ENCODE data around the gene ZNF486. TPM values are rescaled to one million over a fixed set of nuclear protein-coding genes. Genes with fewer than 3 reads are reported as not detected.
A peak's percentile ranks its signal among the peaks of the same experiment; 100 is the strongest.
"Not testable (repeated sequence)": the region's sequence is repeated elsewhere in the genome, so short reads cannot be mapped to it uniquely, and the experiment has no call there.

The ZNF486 gene
- total and polyA plus RNA-seq, 2 experiments from 2014 or later = 25.4 to 37.6 TPM

- Mint-ChIP-seq H3K4me1 (no peaks in the 10 kb centered on the region), H3K4me3 (no peak overlapping the region), H3K27me3 (ENCODE audit: insufficient read depth, low read depth, poor library complexity) (no peaks in the 10 kb centered on the region), H3K27ac (no peak overlapping the region), H3K9me3 (peaks cover 5% of the 10 kb centered on the region; the same call in 1 of the 3 replicates), H3K36me3 (ENCODE audit: low read depth) (peaks cover 26% of the 10 kb centered on the region)
- Histone ChIP-seq H3F3A (replicated peaks; ENCODE audit: low read depth) (no peaks in the 10 kb centered on the region), H3K4me1 (ENCODE audit: insufficient read depth) (no peaks in the 10 kb centered on the region; the same call in 1 of the 2 replicates), H3K27me3 (ENCODE audit: insufficient read depth) (no peaks in the 10 kb centered on the region), H3K27ac (ENCODE audit: low read depth) (no peak overlapping the region), H3K36me3 (ENCODE audit: insufficient read depth) (peaks cover 16% of the 10 kb centered on the region; the same call in 1 of the 2 replicates), H3K9me2 (ENCODE audit: insufficient read depth) (no peaks in the 10 kb centered on the region), H4K20me1 (replicated peaks; ENCODE audit: insufficient read depth) (peaks cover 20% of the 10 kb centered on the region), H3K79me2 (replicated peaks; ENCODE audit: insufficient read depth) (peaks cover 20% of the 10 kb centered on the region; the same call in 1 of the 2 replicates), H2AFZ (no peak overlapping the region), H3K4me2 (no peak overlapping the region), H3K4me3 (no peak overlapping the region)
- ATAC-seq = no peak
- no peak for DNase-seq (ENCODE audit: low spot score)
- no peak for TF ChIP-seq CREB1 (CRISPR knock-in tag; IDR thresholded peaks at IDR 0.05; ENCODE audit: low read depth)
- no peak for TF ChIP-seq ZNF114 (CRISPR knock-in tag; IDR thresholded peaks at IDR 0.05)
These were observed 42.0 kb downstream of the ZNF486 start for GRCh38 chr19:20209051-20209450.

DNA sequence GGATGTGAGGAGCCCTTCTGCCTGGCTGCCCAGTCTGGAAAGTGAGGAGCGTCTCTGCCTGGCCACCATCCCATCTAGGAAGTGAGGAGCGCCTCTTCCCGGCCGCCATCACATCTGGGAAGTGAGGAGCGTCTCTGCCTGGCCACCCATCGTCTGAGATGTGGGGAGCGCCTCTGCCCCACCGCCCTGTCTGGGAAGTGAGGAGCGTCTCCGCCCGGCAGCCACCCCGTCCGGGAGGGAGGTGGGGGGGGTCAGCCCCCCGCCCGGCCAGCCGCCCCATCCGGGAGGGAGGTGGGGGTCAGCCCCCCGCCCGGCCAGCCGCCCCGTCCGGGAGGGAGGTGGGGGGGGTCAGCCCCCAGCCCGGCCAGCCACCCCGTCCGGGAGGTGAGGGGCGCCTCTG, 47.4 kb downstream of the ZNF486 start:
- not testable (repeated sequence) for H3K27ac ChIP-seq (ENCODE audit: low read depth); H2AFZ ChIP-seq; H3K4me1 Mint-ChIP-seq; ATAC-seq; H3K4me2 ChIP-seq; H3K27me3 ChIP-seq (ENCODE audit: insufficient read depth); H3F3A ChIP-seq (replicated peaks; ENCODE audit: low read depth); H3K9me2 ChIP-seq (ENCODE audit: insufficient read depth); H3K4me1 ChIP-seq (ENCODE audit: insufficient read depth); H3K27me3 Mint-ChIP-seq (ENCODE audit: insufficient read depth, low read depth, poor library complexity); H3K4me3 Mint-ChIP-seq; H3K27ac Mint-ChIP-seq; DNase-seq (ENCODE audit: low spot score); H3K4me3 ChIP-seq; H3K9me3 Mint-ChIP-seq
- H3K36me3 Mint-ChIP-seq (ENCODE audit: low read depth) = peaks cover 45% of the 10 kb centered on the region
- Histone ChIP-seq H3K36me3 (ENCODE audit: insufficient read depth) (peaks cover 27% of the 10 kb centered on the region; the same call in 1 of the 2 replicates), H3K79me2 (replicated peaks; ENCODE audit: insufficient read depth) (peaks cover 17% of the 10 kb centered on the region; the same call in 1 of the 2 replicates), H4K20me1 (replicated peaks; ENCODE audit: insufficient read depth) (peaks cover 22% of the 10 kb centered on the region; the same call in 1 of the 2 replicates)

DNA sequence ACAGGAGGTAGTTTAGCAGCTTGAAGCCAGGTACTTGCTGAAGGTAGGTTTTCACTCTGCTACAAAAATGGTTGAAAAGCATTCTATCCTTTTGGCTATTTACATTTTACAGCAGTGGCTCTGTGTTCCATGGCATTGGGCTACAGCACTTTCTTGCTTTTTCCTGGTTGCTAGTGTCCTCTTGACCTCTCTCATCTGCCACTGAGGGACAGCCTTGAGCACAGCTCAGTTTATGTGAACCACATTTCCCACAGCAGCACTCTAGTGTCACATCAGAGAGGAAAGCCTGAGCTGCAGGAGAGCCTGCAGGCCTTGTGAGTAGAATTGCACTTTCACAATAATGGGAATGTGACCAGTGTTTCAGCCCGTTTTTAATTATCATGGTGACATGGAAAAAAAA, 54.6 kb downstream of the ZNF486 start:
- H4K20me1 ChIP-seq (replicated peaks; ENCODE audit: insufficient read depth) = peaks cover 53% of the 10 kb centered on the region
- peaks cover 17% of the 10 kb centered on the region; the same call in 1 of the 2 replicates for H3F3A ChIP-seq (replicated peaks; ENCODE audit: low read depth)
- not testable (repeated sequence) for H2AFZ ChIP-seq; H3K4me3 Mint-ChIP-seq; H3K9me3 Mint-ChIP-seq; H3K9me2 ChIP-seq (ENCODE audit: insufficient read depth); H3K27ac Mint-ChIP-seq; H3K27me3 ChIP-seq (ENCODE audit: insufficient read depth); H3K4me2 ChIP-seq; H3K4me3 ChIP-seq; DNase-seq (ENCODE audit: low spot score); H3K27me3 Mint-ChIP-seq (ENCODE audit: insufficient read depth, low read depth, poor library complexity)
- Mint-ChIP-seq H3K4me1 (peaks cover 39% of the 10 kb centered on the region), H3K36me3 (ENCODE audit: low read depth) (peaks cover 41% of the 10 kb centered on the region)
- H3K27ac ChIP-seq (ENCODE audit: low read depth) = peak overlapping the region; percentile 67
- peaks cover 42% of the 10 kb centered on the region for H3K79me2 ChIP-seq (replicated peaks; ENCODE audit: insufficient read depth)
- peak; percentile 40 for ATAC-seq
- 0 out of 2 replicates have a peak, but pooled peaks have one; percentile 17 for TF ChIP-seq POLR2AphosphoS5 (IDR thresholded peaks at IDR 0.05; ENCODE audit: low read depth)
- TF ChIP-seq, protein P1, sequence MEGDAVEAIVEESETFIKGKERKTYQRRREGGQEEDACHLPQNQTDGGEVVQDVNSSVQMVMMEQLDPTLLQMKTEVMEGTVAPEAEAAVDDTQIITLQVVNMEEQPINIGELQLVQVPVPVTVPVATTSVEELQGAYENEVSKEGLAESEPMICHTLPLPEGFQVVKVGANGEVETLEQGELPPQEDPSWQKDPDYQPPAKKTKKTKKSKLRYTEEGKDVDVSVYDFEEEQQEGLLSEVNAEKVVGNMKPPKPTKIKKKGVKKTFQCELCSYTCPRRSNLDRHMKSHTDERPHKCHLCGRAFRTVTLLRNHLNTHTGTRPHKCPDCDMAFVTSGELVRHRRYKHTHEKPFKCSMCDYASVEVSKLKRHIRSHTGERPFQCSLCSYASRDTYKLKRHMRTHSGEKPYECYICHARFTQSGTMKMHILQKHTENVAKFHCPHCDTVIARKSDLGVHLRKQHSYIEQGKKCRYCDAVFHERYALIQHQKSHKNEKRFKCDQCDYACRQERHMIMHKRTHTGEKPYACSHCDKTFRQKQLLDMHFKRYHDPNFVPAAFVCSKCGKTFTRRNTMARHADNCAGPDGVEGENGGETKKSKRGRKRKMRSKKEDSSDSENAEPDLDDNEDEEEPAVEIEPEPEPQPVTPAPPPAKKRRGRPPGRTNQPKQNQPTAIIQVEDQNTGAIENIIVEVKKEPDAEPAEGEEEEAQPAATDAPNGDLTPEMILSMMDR (conservative IDR thresholded peaks at IDR 0.05; ENCODE audit: low read depth in 2 of 2) = 0 out of 4 replicates have a peak, but pooled peaks of 1 of the 2 experiments have one; percentile 8
- H3K4me1 ChIP-seq (ENCODE audit: insufficient read depth) = peaks cover 45% of the 10 kb centered on the region
- peaks cover 27% of the 10 kb centered on the region for H3K36me3 ChIP-seq (ENCODE audit: insufficient read depth)

All from GM23338 (cell line).